GM21528 (cell line): ENCODE data around the gene DOCK8.

Experiments used
- ATAC-seq: cut with Tn5 transposase; IDR thresholded peaks from one replicate; pipeline ENCODE4 v1.9.1; 2021; ENCODE audit warnings: mild to moderate bottlenecking, moderate library complexity; ENCODE audit not compliant: unreplicated experiment, low FRiP score

The DOCK8 gene

DNA sequence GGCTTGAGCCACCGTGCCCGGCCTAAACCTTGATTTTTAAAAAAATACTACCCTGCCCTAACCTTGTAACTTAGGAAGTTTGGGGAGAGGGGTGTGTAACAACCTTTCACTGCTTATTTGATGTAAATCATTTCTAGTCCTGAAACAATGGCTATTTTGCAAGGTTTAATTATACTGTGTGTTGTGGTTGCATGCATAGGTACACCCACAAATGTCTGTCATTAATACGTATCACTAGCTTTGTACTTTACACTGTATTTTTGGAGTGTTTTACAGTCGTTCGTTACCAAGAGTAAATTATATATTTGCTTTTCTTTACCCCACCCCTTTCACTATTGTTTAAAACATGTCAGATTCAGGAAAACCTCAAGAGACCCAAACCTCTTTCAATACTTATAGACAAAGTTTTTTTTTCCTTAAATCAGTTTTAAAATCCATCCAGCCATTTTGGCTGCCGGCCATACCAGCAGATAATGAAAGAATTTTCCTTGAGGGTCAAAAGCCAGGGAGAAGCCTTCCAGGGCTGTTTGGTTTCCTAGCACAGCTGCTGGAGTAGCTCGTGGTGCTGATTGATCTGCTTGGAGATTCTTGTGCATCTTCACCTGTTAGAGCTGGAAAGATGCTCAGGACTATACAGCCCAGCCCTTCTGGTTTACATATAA, 50.7 kb downstream of the DOCK8 start:
- no peak for ATAC-seq

DNA sequence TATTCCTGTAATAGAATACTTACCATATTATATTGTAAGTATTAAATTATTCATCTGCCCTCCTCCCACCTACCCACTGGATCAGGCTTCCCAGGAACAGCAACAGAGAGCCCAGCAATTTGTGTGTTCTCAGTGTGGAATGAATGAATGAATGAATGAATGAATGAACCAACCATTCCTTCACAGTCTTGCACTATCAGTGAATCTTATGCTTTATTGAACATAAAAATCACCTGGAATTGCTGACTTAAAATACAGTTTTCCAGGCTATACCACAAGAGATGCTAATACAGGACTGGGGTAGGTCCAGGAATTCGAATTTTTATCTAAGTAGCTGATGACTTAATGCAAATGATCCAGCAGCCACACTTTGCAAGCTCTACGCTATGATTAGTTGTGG, 51.6 kb downstream of the DOCK8 start:
- no peak for ATAC-seq

DNA sequence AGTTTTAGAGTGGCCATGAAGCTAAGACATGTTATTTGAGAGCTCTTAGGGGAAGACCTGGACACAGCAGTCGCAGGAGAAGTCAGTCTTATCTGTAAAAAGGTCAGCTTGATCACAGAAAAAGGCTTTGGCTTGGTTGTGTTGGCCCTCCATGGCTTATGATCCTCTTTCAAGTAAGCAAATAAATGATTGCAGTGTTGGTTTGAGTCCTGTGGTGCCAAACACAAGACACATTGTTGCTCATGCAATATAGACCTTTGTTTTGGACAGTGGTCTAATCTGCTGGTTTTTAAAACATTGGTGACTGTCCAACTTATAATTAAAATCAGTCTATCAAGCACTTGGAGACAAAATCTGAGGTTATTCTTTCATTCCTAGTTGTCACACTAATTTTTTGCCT, 54.0 kb downstream of the DOCK8 start:
- ATAC-seq, result no peak

DNA sequence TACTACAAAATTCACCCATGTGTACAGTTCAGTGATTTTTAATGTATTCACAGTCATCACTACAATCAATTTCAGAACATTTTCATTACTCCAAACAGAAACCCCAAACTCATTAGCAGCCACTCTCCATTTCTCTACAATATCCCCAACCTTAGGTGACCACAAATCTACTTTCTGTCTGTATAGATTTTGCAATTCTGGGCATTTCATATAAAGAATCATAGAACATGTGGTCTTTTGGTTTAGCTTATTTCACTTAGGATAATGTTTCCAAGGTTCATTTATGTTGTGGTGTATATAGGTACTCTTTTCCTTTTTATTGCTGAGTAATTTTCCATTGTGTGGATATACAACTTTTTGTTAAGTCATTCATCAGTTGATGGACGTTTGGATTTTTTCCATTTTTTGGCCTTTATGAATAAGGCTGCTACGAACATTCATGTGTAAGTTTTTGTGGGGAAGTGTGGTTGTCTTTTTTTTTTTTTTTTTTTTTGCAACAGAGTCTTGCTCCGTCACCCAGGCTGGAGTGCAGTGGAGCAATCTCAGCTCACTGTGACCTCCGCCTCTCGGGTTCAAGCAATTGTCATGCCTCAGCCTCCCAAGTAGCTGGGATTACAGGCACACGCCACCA, 54.5 kb downstream of the DOCK8 start:
- ATAC-seq, result no peak

DNA sequence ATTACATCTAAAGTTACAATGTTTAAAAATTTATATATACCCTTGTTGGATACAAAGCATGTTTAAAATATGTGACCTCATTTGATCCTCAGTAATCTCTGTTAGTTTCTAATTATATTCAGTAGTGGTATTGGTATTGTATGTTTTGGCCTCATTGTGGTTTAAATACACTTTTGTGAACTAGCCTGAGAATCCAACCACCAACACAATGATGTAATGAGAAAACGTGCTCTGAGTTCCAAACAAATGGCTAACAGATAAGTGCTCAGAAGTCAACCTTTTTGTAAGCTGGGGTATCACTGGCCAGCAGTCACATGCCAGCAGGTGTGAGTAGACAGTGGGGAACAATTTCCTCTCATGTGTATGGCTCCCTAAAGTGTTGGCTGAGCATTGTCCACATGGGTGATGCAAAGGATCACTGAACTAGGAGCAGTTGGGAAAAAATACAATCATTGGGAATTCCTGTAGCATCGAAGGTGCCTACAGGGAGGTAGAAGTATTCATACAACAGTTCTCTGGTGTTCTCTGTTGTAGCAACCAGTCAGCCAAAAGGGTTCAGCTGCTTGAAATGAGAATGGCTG, 56.1 kb downstream of the DOCK8 start:
- no peak for ATAC-seq

DNA sequence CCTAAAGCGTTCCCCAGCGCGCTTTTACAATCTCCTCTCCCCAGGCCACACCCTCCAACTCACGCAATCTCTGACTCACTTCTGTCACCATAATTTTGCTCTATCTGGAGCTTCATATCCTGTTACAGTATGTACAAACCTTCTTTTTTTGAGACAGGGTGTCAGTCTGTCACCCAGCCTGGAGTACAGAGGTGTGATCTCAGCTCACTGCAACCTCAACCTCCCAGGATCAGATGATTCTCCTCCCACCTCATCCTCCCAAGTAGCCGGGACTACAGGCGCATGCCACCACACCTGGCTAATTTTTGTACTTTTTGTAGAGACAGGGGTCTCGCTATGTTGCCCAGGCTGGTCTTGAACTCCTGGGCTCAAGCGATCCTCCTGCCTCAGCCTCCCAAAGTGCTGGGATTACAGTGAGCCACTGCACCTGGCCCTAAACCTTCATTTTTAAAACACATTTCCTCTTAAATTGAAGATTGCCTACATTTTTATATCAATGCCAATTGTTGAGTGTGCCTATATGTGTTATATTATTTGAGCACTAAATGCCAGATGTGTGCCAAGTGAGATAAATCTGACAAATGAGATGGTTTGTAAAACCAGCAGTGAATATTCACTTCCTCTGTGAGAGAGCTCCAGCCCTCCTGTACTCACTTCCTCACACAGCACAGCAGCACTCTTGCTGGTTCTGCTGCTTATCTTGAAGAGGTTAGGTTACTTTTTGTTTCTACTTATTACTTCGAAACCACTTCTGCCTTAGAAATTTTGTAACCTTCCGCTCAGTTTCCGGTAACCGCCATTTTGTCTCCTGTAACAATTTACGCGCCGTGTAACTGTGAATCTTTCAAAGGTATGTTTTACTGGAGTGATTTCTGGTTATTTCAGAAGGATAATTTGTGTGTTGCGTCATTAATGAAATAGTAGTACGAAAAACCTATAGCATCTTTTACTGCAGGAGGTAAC, 57.9 kb downstream of the DOCK8 start:
- peak; percentile 97 for ATAC-seq

DNA sequence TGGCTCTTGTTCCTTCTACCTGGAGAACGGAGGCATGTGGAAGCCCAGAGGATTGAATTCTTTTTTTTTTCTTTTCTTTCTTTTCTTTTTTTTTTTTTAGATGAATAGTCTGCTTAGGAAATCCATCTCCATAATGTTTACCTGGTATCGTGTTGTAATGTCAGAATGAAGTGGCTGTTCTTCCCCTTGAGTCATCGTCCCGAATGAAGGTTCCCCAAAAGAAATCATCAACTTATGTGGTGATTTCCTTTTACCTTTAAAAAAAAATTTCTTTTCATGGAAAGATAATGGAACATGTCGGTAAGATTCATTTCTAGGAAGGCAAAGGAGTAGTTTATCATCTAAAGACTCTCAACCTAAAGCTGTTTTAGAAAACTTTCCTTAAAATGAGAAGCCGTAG, 59.7 kb downstream of the DOCK8 start:
- no peak for ATAC-seq

DNA sequence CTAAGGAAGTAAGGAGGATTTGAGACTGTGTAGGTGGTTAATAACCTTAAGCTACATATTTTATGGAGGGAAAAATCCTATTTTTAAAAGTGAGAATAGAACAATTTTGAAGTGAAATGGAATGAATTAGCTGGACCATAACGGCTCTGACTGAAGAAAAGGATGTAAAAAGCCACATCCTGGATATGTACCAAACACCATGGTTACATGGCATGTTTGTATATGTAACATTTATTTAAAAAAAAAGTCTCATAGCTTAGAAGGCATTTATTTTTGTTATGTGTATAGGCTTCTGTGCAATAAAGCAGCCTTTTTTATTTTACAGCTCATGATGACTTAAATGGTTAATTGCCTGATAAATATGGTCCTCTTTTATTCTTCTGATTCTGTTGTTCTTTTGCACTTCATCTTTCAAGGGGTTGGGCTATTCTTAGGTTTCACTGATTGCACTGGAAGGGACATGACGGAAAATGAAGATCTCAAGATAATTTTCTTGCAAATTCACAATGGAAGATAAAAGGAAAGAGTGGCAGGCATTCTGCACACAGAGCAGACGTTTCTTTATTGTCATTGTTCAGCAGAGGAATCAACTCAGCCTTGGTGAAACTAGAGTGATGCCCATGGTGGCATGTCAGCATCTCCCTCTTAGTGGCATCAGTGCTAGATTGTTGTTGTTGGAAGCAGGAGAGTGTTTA, 63.1 kb downstream of the DOCK8 start:
- no peak for ATAC-seq

DNA sequence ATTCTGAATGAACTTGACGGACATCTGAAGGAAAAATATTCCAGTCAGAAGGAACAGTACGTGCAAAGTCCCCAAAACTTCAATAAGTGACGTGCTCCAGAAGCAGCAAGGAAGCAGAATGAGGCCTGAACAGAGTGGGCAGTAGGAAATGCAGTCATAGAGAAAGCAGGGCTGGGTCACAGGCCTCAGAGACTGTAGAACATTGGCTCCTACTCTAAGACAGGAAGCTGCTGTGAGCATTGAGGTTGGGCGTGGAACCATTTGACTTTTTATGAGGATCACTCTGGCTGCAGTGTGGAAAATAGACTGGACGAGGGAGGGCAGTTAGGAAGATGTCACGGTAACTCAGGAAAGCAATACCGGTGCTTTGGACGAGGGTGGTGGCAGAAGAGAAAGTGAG, 64.0 kb downstream of the DOCK8 start:
- no peak for ATAC-seq

DNA sequence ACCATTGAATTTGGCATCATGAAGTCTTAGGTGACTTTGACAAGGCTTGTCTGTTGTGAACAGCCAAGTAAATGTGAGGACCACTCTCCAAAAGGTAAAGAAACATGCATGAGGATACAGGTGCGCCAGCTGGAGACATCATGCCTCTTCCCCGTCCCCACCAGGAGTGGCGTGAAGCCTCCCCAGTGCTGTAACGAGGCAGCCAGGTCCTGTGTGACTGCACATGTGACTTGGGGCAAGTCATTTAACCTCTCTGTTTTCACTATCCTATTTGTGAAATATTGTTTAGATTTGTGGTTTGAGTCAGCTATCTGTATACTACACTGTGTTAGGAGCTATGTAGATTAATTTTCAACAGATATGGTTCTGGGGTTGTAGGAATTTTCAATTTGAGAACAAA, 65.0 kb downstream of the DOCK8 start:
- ATAC-seq, result no peak

DNA sequence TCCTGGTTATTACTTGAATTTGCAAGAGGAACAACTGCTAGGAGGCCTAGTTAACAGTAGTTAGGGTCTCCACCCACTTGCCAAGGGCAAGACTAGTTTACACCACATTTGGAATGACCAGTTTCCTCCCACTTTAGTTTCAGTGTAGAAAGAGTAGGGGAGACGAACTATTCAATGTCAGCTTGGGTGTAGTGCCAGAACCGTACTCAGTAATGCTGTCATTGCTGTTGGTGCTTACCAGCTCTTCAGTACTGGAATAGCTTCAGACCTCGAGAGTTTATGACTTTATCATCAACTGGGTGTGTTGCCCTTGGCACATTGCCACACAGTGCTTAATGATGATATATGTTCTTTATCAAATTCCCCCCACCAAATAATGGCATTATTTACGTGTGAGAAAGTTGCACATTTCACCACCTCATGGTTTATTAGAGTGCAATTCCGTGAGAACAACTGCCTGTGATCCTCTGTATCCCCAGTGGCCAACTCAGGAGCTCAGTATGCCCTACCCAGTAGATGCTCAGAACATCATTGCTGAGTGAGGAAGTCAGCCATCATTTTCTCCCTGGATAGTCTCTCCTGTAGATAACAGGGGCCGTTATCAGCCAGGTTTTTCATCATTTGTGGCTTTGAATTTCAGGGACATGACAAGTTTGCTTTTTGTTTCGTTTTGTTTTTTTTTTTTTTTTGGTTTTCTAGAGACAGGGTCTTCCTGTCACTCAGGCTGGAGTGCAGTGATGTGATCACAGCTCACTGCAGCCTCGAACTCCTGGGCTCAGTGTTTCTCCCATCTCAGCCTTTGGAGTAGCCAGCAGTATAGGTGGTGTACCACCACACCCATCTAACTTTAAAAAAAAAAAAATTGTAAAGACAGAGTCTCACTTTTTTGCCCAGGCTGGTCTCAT, 67.3 kb downstream of the DOCK8 start:
- peak; percentile 48 for ATAC-seq

DNA sequence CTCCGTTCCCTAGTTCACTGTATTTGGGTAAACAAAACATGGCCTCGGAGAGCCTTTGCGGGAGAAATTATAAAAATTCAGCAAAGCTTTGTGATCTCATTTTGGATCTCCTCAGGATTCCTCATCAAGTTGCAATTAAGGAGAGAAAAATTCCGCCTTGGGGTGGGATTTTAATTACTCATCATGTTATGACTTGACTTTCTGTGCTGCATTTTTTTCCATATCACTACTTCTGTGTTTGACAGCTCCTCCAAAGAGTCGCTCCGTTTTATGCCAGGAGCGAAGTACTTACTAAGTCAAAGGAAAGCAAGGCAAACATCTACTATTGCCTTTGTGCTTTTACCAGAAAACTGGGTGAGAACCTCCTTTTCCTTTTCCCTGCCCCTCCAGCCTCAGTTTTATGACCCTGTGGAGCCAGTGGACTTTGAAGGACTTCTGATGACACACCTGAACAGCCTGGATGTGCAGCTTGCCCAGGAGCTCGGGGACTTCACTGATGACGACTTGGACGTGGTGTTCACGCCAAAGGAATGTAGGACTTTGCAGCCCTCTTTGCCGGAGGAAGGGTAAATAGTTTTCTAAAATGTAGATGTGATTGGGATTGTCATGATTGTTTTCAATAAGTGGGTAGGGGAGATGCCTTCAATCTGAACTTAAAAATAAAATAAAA, 71.5 kb downstream of the DOCK8 start:
- ATAC-seq, result no peak

DNA sequence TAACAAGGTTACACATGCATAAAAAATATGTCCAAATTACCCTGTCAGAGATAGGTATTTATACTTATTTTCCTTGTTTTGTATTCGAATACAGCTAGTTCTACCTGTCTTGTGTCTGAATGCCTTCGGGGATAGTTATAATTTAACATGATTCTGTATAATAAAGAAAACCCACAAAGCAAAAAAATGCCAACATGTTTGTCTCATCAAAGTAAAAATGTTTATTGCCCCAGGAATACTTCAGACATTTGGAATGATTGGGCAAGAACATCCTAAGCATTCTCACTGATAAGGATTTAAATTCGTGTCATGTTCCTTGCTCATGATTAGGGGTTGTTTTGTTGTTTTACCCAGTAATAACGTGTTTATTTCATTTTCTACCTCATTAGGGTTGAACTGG, 74.5 kb downstream of the DOCK8 start:
- no peak for ATAC-seq

DNA sequence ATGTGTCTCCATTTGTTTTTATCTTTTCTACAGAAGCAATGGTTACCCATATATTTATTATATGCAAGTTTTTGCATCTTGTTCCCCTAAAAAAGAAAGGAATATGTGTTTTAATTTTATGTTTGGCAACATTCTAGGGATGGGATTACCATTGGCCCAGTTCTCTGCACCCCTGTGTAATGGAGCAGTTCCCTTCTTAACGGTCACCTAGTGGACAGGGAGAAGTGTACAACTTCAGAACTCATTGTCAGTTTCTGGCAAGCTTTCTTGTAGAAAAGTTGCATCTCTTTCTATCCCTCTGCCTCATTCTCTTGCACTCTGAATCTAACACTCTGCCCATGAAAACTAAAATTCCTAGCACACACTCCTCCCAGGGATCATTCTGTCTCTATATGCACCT, 78.2 kb downstream of the DOCK8 start:
- ATAC-seq, result no peak

DNA sequence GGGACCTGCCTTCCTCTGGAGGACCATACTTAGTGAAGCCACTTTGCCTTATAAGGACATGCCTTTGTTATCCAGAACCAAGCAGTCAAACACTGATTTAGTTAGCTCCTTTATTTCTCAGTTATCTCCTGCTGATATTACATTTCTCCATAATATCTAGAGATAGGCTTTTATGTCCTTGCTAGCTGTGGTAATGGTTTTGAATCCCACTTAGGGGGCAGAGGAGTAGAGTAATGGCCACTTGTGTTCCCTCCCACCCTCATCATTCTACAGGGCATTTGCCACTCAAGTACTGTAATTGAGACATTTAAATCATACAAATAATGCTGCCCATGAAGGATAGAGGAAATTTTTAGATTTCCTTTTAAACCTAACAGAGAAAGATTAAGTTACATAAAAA, 80.9 kb downstream of the DOCK8 start:
- no peak for ATAC-seq

DNA sequence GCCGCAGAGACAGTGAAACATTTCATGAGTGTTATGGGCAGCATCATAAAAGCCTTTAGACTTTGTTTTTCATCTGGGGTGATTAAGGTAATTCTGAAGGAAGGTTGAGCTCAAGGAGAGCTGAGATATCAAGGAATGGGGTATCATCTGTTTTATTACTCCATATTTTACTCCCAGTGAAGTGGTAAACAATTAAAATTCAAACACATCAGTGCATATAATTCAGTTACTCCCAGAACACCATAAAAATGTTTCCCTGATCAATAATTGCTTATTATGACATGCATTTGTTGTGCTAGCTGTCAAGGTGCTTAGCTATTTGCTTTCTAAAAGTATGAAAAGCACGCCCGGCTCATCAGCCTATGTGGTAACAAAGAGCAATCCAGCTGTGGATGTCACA, 81.7 kb downstream of the DOCK8 start:
- ATAC-seq, result no peak

DNA sequence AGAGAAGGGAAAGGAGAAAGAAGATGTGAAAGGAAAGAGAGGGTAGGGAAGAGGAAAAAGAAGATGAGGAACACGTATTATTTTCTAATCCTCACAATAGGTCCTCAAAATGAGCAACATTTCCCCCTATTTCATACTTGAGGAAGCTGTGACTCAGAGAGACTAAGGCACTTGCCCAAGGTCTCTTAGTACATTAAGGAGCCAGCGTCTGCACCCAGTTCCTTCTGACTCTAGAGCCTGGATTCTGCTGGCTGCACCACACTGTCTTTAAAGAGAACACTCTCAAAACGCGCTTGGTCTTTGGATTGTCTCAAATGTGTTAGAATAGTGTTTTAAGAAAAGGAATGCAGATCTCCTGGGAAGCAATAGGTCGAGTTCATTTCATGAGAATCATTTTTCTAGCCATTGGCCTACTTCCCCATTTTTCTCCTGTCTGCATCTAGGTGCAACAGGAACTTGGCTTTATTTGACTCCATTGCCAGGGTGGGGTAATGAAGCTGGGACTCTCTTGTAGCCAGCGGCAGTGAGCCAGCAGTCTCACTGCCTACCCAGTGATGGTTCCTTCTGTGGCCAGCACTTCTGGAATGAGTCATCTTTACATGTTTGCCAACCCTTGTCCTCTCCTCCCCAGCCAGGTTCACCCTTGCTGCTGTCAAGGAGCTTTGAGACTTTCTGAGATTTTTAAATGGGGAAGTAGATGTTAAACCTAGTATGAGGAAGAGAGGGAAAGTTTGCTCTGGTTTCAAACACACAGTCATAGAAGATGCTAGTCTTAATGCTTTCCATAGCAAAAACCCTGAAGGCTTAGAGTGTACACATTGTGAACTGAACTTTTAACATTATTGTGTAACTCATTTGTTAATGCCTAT, 82.7 kb downstream of the DOCK8 start:
- ATAC-seq, result peak; percentile 95

DNA sequence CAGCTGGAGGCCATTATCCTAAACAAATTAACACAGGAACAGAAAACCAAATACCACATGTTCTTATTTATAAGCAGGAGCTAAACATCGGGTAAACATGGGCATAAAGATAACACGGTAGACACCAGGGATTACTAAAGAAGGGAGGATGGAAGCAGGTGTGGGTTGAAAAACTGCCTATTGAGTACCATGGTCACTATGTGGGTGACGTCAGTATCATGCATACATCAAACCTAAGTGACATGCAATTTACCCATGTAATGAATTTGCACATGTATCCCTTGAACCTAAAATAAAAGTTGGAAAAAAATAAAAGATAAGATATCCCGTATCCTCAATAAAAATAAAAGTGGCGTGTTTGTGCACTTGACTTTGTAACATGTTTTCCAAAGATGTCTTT, 88.8 kb downstream of the DOCK8 start:
- ATAC-seq, result no peak
